ENCODE data around the gene ST6GAL2.

Gene ST6GAL2

GRCh38 chr2:106764614-106765013, 121.4 kb downstream of the ST6GAL2 start:
- no peak overlapping the region for H3K4me3 ChIP-seq (ENCODE audit: low read length)
- no peaks in the 10 kb centered on the region for H3F3A ChIP-seq (ENCODE audit: control insufficient read depth, insufficient read depth)
- H3K27ac ChIP-seq (ENCODE audit: low read depth, low read length) = no peak overlapping the region
- no peak overlapping the region for H3K4me2 ChIP-seq (ENCODE audit: low read length)
- no peaks in the 10 kb centered on the region for H3K9me2 ChIP-seq (replicated peaks; ENCODE audit: control insufficient read depth, low read length)
- no peaks in the 10 kb centered on the region for H3K4me1 ChIP-seq (ENCODE audit: control insufficient read depth, low read length)
- H3K79me2 ChIP-seq (ENCODE audit: control insufficient read depth, low read length) = no peaks in the 10 kb centered on the region
- no peaks in the 10 kb centered on the region for H3K36me3 ChIP-seq (ENCODE audit: control insufficient read depth, low read length)
- no peaks in the 10 kb centered on the region for H4K20me1 ChIP-seq (ENCODE audit: control insufficient read depth, insufficient read depth, low read depth, low read length)
- TF ChIP-seq EZH2phosphoT487 (IDR thresholded peaks at IDR 0.05; ENCODE audit: borderline replicate concordance, low read length) (no peak), CTCF (IDR thresholded peaks at IDR 0.05; ENCODE audit: low read depth, low read length, poor library complexity, severe bottlenecking) (no peak)
- no peaks in the 10 kb centered on the region for H3K27me3 ChIP-seq (ENCODE audit: control insufficient read depth, low read length)
- no peaks in the 10 kb centered on the region for H3K9me3 ChIP-seq (ENCODE audit: control insufficient read depth, insufficient read depth, low read length)

- Histone ChIP-seq H3K4me2 (ENCODE audit: low read length) (no peak overlapping the region), H3F3A (ENCODE audit: control insufficient read depth, insufficient read depth) (no peaks in the 10 kb centered on the region), H3K9me3 (ENCODE audit: control insufficient read depth, insufficient read depth, low read length) (no peaks in the 10 kb centered on the region), H3K4me1 (ENCODE audit: control insufficient read depth, low read length) (no peaks in the 10 kb centered on the region), H3K27me3 (ENCODE audit: control insufficient read depth, low read length) (no peaks in the 10 kb centered on the region), H3K36me3 (ENCODE audit: control insufficient read depth, low read length) (no peaks in the 10 kb centered on the region), H3K27ac (ENCODE audit: low read depth, low read length) (no peak overlapping the region), H4K20me1 (ENCODE audit: control insufficient read depth, insufficient read depth, low read depth, low read length) (no peaks in the 10 kb centered on the region), H3K79me2 (ENCODE audit: control insufficient read depth, low read length) (no peaks in the 10 kb centered on the region), H3K4me3 (ENCODE audit: low read length) (no peak overlapping the region), H3K9me2 (replicated peaks; ENCODE audit: control insufficient read depth, low read length) (no peaks in the 10 kb centered on the region)
- TF ChIP-seq CTCF (IDR thresholded peaks at IDR 0.05; ENCODE audit: low read depth, low read length, poor library complexity, severe bottlenecking) (no peak), EZH2phosphoT487 (IDR thresholded peaks at IDR 0.05; ENCODE audit: borderline replicate concordance, low read length) (no peak)
Measured at GRCh38 chr2:106759966-106760365, 126.0 kb downstream of the ST6GAL2 start.

GRCh38 chr2:106758901-106759497, 127.0 kb downstream of the ST6GAL2 start:
- Histone ChIP-seq H4K20me1 (ENCODE audit: control insufficient read depth, insufficient read depth, low read depth, low read length) (no peaks in the 10 kb centered on the region), H3K4me2 (ENCODE audit: low read length) (no peak overlapping the region), H3K27me3 (ENCODE audit: control insufficient read depth, low read length) (no peaks in the 10 kb centered on the region), H3K4me3 (ENCODE audit: low read length) (no peak overlapping the region), H3K79me2 (ENCODE audit: control insufficient read depth, low read length) (no peaks in the 10 kb centered on the region), H3K27ac (ENCODE audit: low read depth, low read length) (no peak overlapping the region), H3K4me1 (ENCODE audit: control insufficient read depth, low read length) (no peaks in the 10 kb centered on the region), H3K9me2 (replicated peaks; ENCODE audit: control insufficient read depth, low read length) (no peaks in the 10 kb centered on the region), H3F3A (ENCODE audit: control insufficient read depth, insufficient read depth) (no peaks in the 10 kb centered on the region), H3K36me3 (ENCODE audit: control insufficient read depth, low read length) (no peaks in the 10 kb centered on the region), H3K9me3 (ENCODE audit: control insufficient read depth, insufficient read depth, low read length) (no peaks in the 10 kb centered on the region)
- TF ChIP-seq EZH2phosphoT487 (IDR thresholded peaks at IDR 0.05; ENCODE audit: borderline replicate concordance, low read length) = no peak
- TF ChIP-seq CTCF (IDR thresholded peaks at IDR 0.05; ENCODE audit: low read depth, low read length, poor library complexity, severe bottlenecking) = no peak

All from DOHH2 (cell line).